Activated naive CD8-positive, alpha-beta T cell treated with anti-CD3 and anti-CD28 coated beads, Interleukin-2, amount 10 ng/mL, durations not matched to agents 7 days and 5 days (primary cell): ENCODE measurements around the gene LY6G5B. TPM values are rescaled to one million over a fixed set of nuclear protein-coding genes. Genes with fewer than 3 reads are reported as not detected.

Source experiments
- ATAC-seq: fragments of 150-1000 bp; cut with Tn5 transposase; one replicate; pipeline ENCODE4 v1.10.0; 2021; ENCODE audit warnings: low read depth, moderate library complexity
- POLR2A ChIA-PET: fragments of 350-600 bp; sonication (Branson Sonifier 250); formaldehyde crosslinking; loops from one replicate; lab custom pipeline; 2021; ENCODE audit warnings: antibody characterized with exemption; lab: Charles Lee
- DNase-seq: peaks from one replicate; pipeline ENCODE4 v3.0.0; 2021
- H3K27ac Mint-ChIP-seq: one replicate; pipeline ENCODE4 v1.8.0; 2022; ENCODE audit warnings: mild to moderate bottlenecking, mixed read lengths
- H3K27me3 Mint-ChIP-seq: one replicate; pipeline ENCODE4 v1.8.0; 2022; ENCODE audit warnings: mild to moderate bottlenecking, moderate library complexity, mixed read lengths
- H3K36me3 Mint-ChIP-seq: one replicate; pipeline ENCODE4 v1.8.0; 2021; ENCODE audit warnings: mild to moderate bottlenecking, mixed read lengths
- H3K4me1 Mint-ChIP-seq: one replicate; pipeline ENCODE4 v1.8.0; 2021; ENCODE audit warnings: mixed read lengths
- H3K4me3 Mint-ChIP-seq: one replicate; pipeline ENCODE4 v1.8.0; 2022; ENCODE audit warnings: mild to moderate bottlenecking, moderate library complexity, mixed read lengths
- H3K9me3 Mint-ChIP-seq: one replicate; pipeline ENCODE4 v1.8.0; 2021; ENCODE audit warnings: mixed read lengths
- microRNA-seq: library from miRNA; unstranded; fragments of <30 nt; microRNA quantifications from one replicate; pipeline ENCODE4 v1.2.0, GENCODE V29; 2022
- total RNA-seq, 2 experiments: library from RNA; stranded (reverse); gene quantifications; one replicate each; pipeline ENCODE4 v1.2.3, GENCODE V29; 2021

The LY6G5B gene
- total RNA-seq, 2 experiments from 2014 or later = 33.8 to 36.4 TPM

DNA sequence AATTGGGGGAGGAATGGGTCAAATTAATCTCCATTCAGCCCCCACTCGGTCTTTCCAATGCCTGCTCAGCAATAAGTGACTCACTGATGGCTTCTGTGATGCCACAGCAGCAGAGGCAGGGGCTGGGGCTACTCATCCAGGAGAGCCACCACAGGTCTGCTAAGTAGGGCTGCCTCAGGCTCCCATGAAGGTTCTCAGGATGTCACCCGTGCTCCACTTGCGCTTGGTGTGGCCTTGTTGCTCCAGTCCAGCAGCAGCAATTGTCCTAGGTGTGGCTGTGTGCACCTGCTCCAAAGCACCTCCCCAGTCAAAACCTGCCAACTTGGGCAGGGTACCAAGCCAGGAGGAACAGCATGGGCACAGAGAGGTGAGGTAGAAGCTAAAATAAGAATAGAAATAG is 52.4 kb downstream of the LY6G5B start:
- DNase-seq = no peak
- peaks cover 27% of the 10 kb centered on the region for H3K4me1 Mint-ChIP-seq
- POLR2A ChIA-PET = interaction anchor here (0.7 to 2.6 kb wide), 5 partner anchors 8 to 498 kb away, joined by 3 to 8 read pairs (median 7); partner anchors contain the start of gene MSH5
- peak overlapping the region; percentile 42 for H3K27ac Mint-ChIP-seq
- no peak overlapping the region for H3K4me3 Mint-ChIP-seq
- H3K36me3 Mint-ChIP-seq = peaks cover 16% of the 10 kb centered on the region
- ATAC-seq = no peak
- H3K9me3 Mint-ChIP-seq = no peaks in the 10 kb centered on the region
- H3K27me3 Mint-ChIP-seq = peaks cover 6% of the 10 kb centered on the region

Small RNAs within 50 kb of the gene (microRNA-seq; reads per million reads assigned to microRNA genes)
- gene MIR4646 = not detected
- 2.1 reads per million for gene MIR6832

Other genes with a start within 250 kb of the LY6G5B start
- gene MICB, start 171.8 kb upstream of the LY6G5B start, total RNA-seq = 10 to 100 TPM; 41.5 to 42.8 TPM
- not detected for gene MCCD1, start 141.0 kb upstream of the LY6G5B start, total RNA-seq
- 100 to 1,000 TPM; 531 to 555 TPM for gene DDX39B, start 128.0 kb upstream of the LY6G5B start, total RNA-seq
- 1 to 10 TPM; 4.5 to 5.5 TPM for gene ATP6V1G2, start 123.4 kb upstream of the LY6G5B start, total RNA-seq
- 10 to 100 TPM; 15.4 to 17.6 TPM for gene NFKBIL1, start 122.4 kb upstream of the LY6G5B start, total RNA-seq
- 10 to 100 TPM; 15.2 to 16.7 TPM for gene LTA, start 97.7 kb upstream of the LY6G5B start, total RNA-seq
- gene TNF, start 94.4 kb upstream of the LY6G5B start, total RNA-seq = 10 to 100 TPM; 18.5 to 18.6 TPM
- 100 to 1,000 TPM; 426 to 431 TPM for gene LTB, start 87.6 kb upstream of the LY6G5B start, total RNA-seq
- gene LST1, start 83.7 kb upstream of the LY6G5B start, total RNA-seq = 100 to 1,000 TPM in 1 of 2 experiments, 10 to 100 TPM in 1; 91.8 to 105 TPM
- 10 to 100 TPM; 69.7 to 70.0 TPM for gene NCR3, start 77.0 kb upstream of the LY6G5B start, total RNA-seq
- gene AIF1, start 54.7 kb upstream of the LY6G5B start, total RNA-seq = 100 to 1,000 TPM; 117 to 118 TPM
- gene PRRC2A, start 49.3 kb upstream of the LY6G5B start, total RNA-seq = 100 to 1,000 TPM; 257 to 278 TPM
- gene BAG6, start 17.3 kb upstream of the LY6G5B start, total RNA-seq = 100 to 1,000 TPM; 242 to 251 TPM
- gene APOM, start 14.1 kb upstream of the LY6G5B start, total RNA-seq = 1 to 10 TPM; 3.1 to 4.6 TPM
- gene C6orf47, start 9.2 kb upstream of the LY6G5B start, total RNA-seq = 10 to 100 TPM; 30.7 to 32.2 TPM
- 10 to 100 TPM; 30.7 to 32.0 TPM for gene GPANK1, start 5.0 kb upstream of the LY6G5B start, total RNA-seq
- 100 to 1,000 TPM; 206 to 216 TPM for gene CSNK2B, start 3.9 kb upstream of the LY6G5B start, total RNA-seq
- gene LY6G5C, start 11.1 kb downstream of the LY6G5B start, total RNA-seq = 1 to 10 TPM; 3.5 to 4.6 TPM
- 10 to 100 TPM; 57.8 to 64.0 TPM for gene ABHD16A, start 33.3 kb downstream of the LY6G5B start, total RNA-seq
- gene LY6G6F, start 36.9 kb downstream of the LY6G5B start, total RNA-seq = not detected
- not detected for gene LY6G6D, start 45.4 kb downstream of the LY6G5B start, total RNA-seq
- not detected for gene LY6G6C, start 51.8 kb downstream of the LY6G5B start, total RNA-seq
- 1 to 10 TPM; 1.2 to 1.5 TPM for gene MPIG6B, start 53.4 kb downstream of the LY6G5B start, total RNA-seq
- gene DDAH2, start 59.3 kb downstream of the LY6G5B start, total RNA-seq = 10 to 100 TPM; 28.3 to 29.1 TPM
- gene CLIC1, start 66.6 kb downstream of the LY6G5B start, total RNA-seq = 100 to 1,000 TPM; 425 to 456 TPM
- 10 to 100 TPM; 59.2 to 68.2 TPM for gene MSH5, start 70.0 kb downstream of the LY6G5B start, total RNA-seq
- gene SAPCD1, start 92.7 kb downstream of the LY6G5B start, total RNA-seq = 10 to 100 TPM; 13.1 to 18.1 TPM
- 1 to 10 TPM; 5.2 to 5.7 TPM for gene VWA7, start 107.4 kb downstream of the LY6G5B start, total RNA-seq
- 10 to 100 TPM; 68.2 to 75.3 TPM for gene VARS1, start 125.8 kb downstream of the LY6G5B start, total RNA-seq
- 10 to 100 TPM; 89.9 to 97.9 TPM for gene LSM2, start 137.0 kb downstream of the LY6G5B start, total RNA-seq
- 1 to 10 TPM; 3.3 to 4.5 TPM for gene HSPA1L, start 145.3 kb downstream of the LY6G5B start, total RNA-seq
- 10 to 100 TPM; 62.2 to 63.5 TPM for gene HSPA1A, start 145.6 kb downstream of the LY6G5B start, total RNA-seq
- gene HSPA1B, start 157.8 kb downstream of the LY6G5B start, total RNA-seq = 10 to 100 TPM; 49.0 to 55.7 TPM
- gene NEU1, start 192.8 kb downstream of the LY6G5B start, total RNA-seq = 10 to 100 TPM; 15.5 to 16.4 TPM
- gene SLC44A4, start 209.0 kb downstream of the LY6G5B start, total RNA-seq = not detected
- gene EHMT2, start 227.7 kb downstream of the LY6G5B start, total RNA-seq = 10 to 100 TPM; 77.5 to 80.6 TPM
- 1 to 10 TPM; 1.4 to 1.9 TPM for gene ZBTB12, start 232.1 kb downstream of the LY6G5B start, total RNA-seq